HCT116 (cell line): ENCODE data around the gene ALLC. TPM values are rescaled to one million over a fixed set of nuclear protein-coding genes. Genes with fewer than 3 reads are reported as not detected.

Source experiments
- ATAC-seq: fragments of 200-7000 bp; cut with Tn5 transposase; 2 replicates; pipeline ENCODE4 v1.9.1; 2020; ENCODE audit warnings: mild to moderate bottlenecking, moderate library complexity
- BruUV-seq: library from RNA; stranded (reverse); fragments of 400-500 nt; replicated peaks from 2 replicates; lab custom pipeline; 2021; lab: Mats Ljungman, UMichigan
- CTCF ChIA-PET: fragments of 300-600 bp; sonication (Branson Sonifier 250); formaldehyde crosslinking; loops from one replicate; lab custom pipeline; 2021; ENCODE audit warnings: antibody characterized with exemption; lab: Charles Lee
- POLR2A ChIA-PET: fragments of 300-600, 350-600 bp; sonication (Branson Sonifier 250); formaldehyde crosslinking; loops from one replicate; lab custom pipeline; 2021; ENCODE audit warnings: antibody characterized with exemption; lab: Charles Lee
- RAD21 ChIA-PET, 2 experiments: fragments of 300-600 bp; sonication (Branson Sonifier 250); formaldehyde crosslinking; loops; one replicate each; lab custom pipeline; 2023; ENCODE audit warnings: low total read pairs in 2 of 2; ENCODE audit not compliant: uncharacterized antibody in 2 of 2, unreplicated experiment in 2 of 2, low non-redundant PET in 1 of 2; lab: Charles Lee
- DNase-seq: peaks from one replicate; pipeline ENCODE4 v3.0.0-alpha.2; 2010; ENCODE audit warnings: low read depth, low spot score
- H2AFZ ChIP-seq: fragments of 200-600 bp; shearing (Covaris generic), sonication (generic); 2 replicates; pipeline ENCODE4 v1.6.1; 2017; ENCODE audit warnings: low read depth, mixed run types, mixed read lengths, antibody characterized with exemption, low read length; ENCODE audit not compliant: poor library complexity, severe bottlenecking
- H3K27ac ChIP-seq: 2 replicates; pipeline ENCODE4 v1.5.1; 2012; ENCODE audit warnings: low read depth, low read length
- H3K27me3 ChIP-seq: fragments of 200-600 bp; sonication (generic); 2 replicates; pipeline ENCODE4 v1.6.1; 2016; ENCODE audit warnings: mixed run types, low read length, mixed read lengths; ENCODE audit not compliant: insufficient read depth
- H3K36me3 ChIP-seq, 2 experiments: fragments of 200-500 bp in 1 of 2; fragments of 200-600 bp in 1 of 2; sonication (Bioruptor generic) in 1 of 2; sonication (generic) in 1 of 2; 2 replicates each; pipeline versions ENCODE4 v1.5.1 to v1.6.1; 2014 to 2016; ENCODE audit warnings: low read length in 2 of 2, inconsistent platforms in 1 of 2, mixed read lengths in 1 of 2, mixed run types in 1 of 2; ENCODE audit not compliant: insufficient read depth in 2 of 2, control insufficient read depth in 1 of 2
- H3K4me1 ChIP-seq, 2 experiments: fragments of 200-600 bp in 1 of 2; sonication (generic) in 1 of 2; 2 replicates each; pipeline versions ENCODE4 v1.5.1 to v1.6.1; 2012 to 2017; ENCODE audit warnings: low read length in 2 of 2, inconsistent platforms in 1 of 2, mild to moderate bottlenecking in 1 of 2, mixed read lengths in 1 of 2, mixed run types in 1 of 2, moderate library complexity in 1 of 2; ENCODE audit not compliant: insufficient read depth in 2 of 2, control insufficient read depth in 1 of 2
- H3K4me2 ChIP-seq: fragments of 200-600 bp; sonication (generic); 2 replicates; pipeline ENCODE4 v1.6.1; 2017; ENCODE audit warnings: mixed run types, low read length, mixed read lengths
- H3K4me3 ChIP-seq, 2 experiments: fragments of 200-600 bp in 1 of 2; sonication (generic) in 1 of 2; replicated peaks in 1 of 2; 2 replicates each; pipeline ENCODE4 v1.5.1; 2011 to 2016; ENCODE audit warnings: low read length in 2 of 2, control low read depth in 1 of 2, low read depth in 1 of 2, mild to moderate bottlenecking in 1 of 2, mixed read lengths in 1 of 2, mixed run types in 1 of 2
- H3K79me2 ChIP-seq: fragments of 200-600 bp; sonication (generic); 2 replicates; pipeline ENCODE4 v1.6.1; 2017; ENCODE audit warnings: mild to moderate bottlenecking, mixed run types, low read length, moderate library complexity, mixed read lengths; ENCODE audit not compliant: insufficient read depth
- H3K9ac ChIP-seq: fragments of 200-600 bp; sonication (generic); 2 replicates; pipeline ENCODE4 v1.6.1; 2016; ENCODE audit warnings: low read length, mixed read lengths
- H3K9me2 ChIP-seq: fragments of 200-600 bp; sonication (generic), shearing (Covaris generic); 2 replicates; pipeline ENCODE4 v1.6.1; 2017; ENCODE audit warnings: mixed run types, mild to moderate bottlenecking, moderate library complexity; ENCODE audit not compliant: insufficient read depth
- H3K9me3 ChIP-seq, 2 experiments: fragments of 200-500 bp in 1 of 2; fragments of 200-600 bp in 1 of 2; sonication (Bioruptor generic) in 1 of 2; sonication (generic) in 1 of 2; 2 replicates each; pipeline ENCODE4 v1.6.1; 2014 to 2017; ENCODE audit warnings: low read length in 2 of 2, mixed read lengths in 2 of 2, inconsistent platforms in 1 of 2, low read depth in 1 of 2, mild to moderate bottlenecking in 1 of 2, mixed run types in 1 of 2, moderate library complexity in 1 of 2; ENCODE audit not compliant: control insufficient read depth in 1 of 2, insufficient read depth in 1 of 2
- H4K20me1 ChIP-seq: fragments of 200-600 bp; sonication (generic), shearing (Covaris generic); 2 replicates; pipeline ENCODE4 v1.6.1; 2017; ENCODE audit warnings: mixed run types, mild to moderate bottlenecking, moderate library complexity; ENCODE audit not compliant: insufficient read depth
- CBX3 ChIP-seq: IDR thresholded peaks from 2 replicates; pipeline ENCODE4 v1.6.1; 2012; ENCODE audit warnings: low read depth
- ELF1 ChIP-seq: IDR thresholded peaks from 2 replicates; pipeline ENCODE4 v1.6.1; 2012; ENCODE audit warnings: low read depth, borderline replicate concordance
- EZH2 ChIP-seq: fragments of 200-600 bp; sonication (generic); IDR thresholded peaks from 2 replicates; pipeline ENCODE4 v1.6.1; 2017; ENCODE audit warnings: antibody characterized with exemption, mixed run types
- EZH2phosphoT487 ChIP-seq: fragments of 200-600 bp; IDR thresholded peaks from 2 replicates; pipeline ENCODE4 v1.6.1; 2018; ENCODE audit warnings: antibody characterized with exemption, borderline replicate concordance
- FOSL1 ChIP-seq: IDR thresholded peaks from 2 replicates; pipeline ENCODE4 v1.6.1; 2012; ENCODE audit warnings: low read depth
- RAD21 ChIP-seq: IDR thresholded peaks from 2 replicates; pipeline ENCODE4 v1.6.1; 2012; ENCODE audit warnings: low read depth, mild to moderate bottlenecking
- SRF ChIP-seq: IDR thresholded peaks from 2 replicates; pipeline ENCODE4 v1.6.1; 2012; ENCODE audit warnings: low read depth
- TCF7L2 ChIP-seq: IDR thresholded peaks from 2 replicates; pipeline ENCODE4 v1.7.0; 2011; ENCODE audit warnings: borderline replicate concordance, inconsistent platforms; ENCODE audit not compliant: insufficient read depth, insufficient read length; ENCODE audit errors: extremely low read depth
- ZFX ChIP-seq: fragments of 450-650 bp; IDR thresholded peaks from 2 replicates; pipeline ENCODE4 v1.6.1; 2017
- intact Hi-C: fragments of 100-400 bp; cut with micrococcal nuclease; formaldehyde crosslinking; loops from 2 replicates; pipeline ENCODE4 v1.10.0; 2022
- total RNA-seq: library from RNA; stranded (reverse); gene quantifications from one replicate; pipeline ENCODE4 v1.2.1, GENCODE V29; 2021; ENCODE audit not compliant: unreplicated experiment
- TF ChIP-seq, protein P1 (sequence below): IDR thresholded peaks from 2 replicates; pipeline ENCODE4 v1.6.1; 2012; ENCODE audit warnings: low read depth
- TF ChIP-seq, protein P2 (sequence below), 3 experiments: fragments of 200-600 bp in 1 of 3; sonication (generic) in 1 of 3; IDR thresholded peaks in 2 of 3; conservative IDR thresholded peaks in 1 of 3; 2 replicates each; pipeline ENCODE4 v1.5.1; 2012 to 2017; ENCODE audit warnings: low read depth in 2 of 3, low read length in 2 of 3, antibody characterized with exemption in 1 of 3, borderline replicate concordance in 1 of 3, control low read depth in 1 of 3, mild to moderate bottlenecking in 1 of 3, mixed read lengths in 1 of 3, mixed run types in 1 of 3, moderate library complexity in 1 of 3; ENCODE audit not compliant: insufficient read depth in 1 of 3
- TF ChIP-seq, protein P3 (sequence below): IDR thresholded peaks from 2 replicates; pipeline ENCODE4 v1.6.1; 2011; ENCODE audit warnings: mild to moderate bottlenecking, low read length, moderate library complexity; ENCODE audit not compliant: insufficient replicate concordance; ENCODE audit errors: extremely low read depth

The ALLC gene
- total RNA-seq, 1 experiment from 2014 or later, result not detected

DNA sequence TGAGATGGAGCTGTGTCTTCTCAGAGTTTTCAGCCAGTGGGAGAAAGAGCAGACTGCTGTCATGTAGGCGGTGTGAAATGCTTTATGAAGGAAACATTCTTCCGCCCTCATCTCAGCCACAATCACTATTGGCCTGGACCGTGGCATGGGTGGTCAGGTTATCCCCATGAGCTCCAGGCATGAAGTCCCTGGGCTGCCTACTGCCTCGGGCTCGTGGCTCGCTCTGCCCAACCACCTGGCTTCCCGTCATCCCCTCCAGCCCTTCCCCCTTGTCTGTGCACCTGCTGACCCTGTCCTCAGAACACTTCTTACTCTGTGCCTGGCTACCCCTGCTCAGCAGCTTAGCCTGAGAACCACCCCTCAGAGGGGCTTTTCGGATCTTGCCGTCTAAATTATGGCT, 47.6 kb upstream of the ALLC start:
- DNase-seq, result no peak
- H3K36me3 ChIP-seq, result no peaks in the 10 kb centered on the region
- no TSS peak for BruUV-seq
- no peaks in the 10 kb centered on the region for H3K27me3 ChIP-seq
- no peak overlapping the region for H3K4me2 ChIP-seq
- ChIA-PET RAD21 (no interaction called here), POLR2A (no interaction called here)
- no peaks in the 10 kb centered on the region for H3K9me2 ChIP-seq
- no peak for TF ChIP-seq FOSL1
- no peak for TF ChIP-seq EZH2phosphoT487
- no peak for TF ChIP-seq EZH2
- no peak for TF ChIP-seq ZFX
- no peak for TF ChIP-seq SRF
- TF ChIP-seq TCF7L2, result no peak
- TF ChIP-seq, protein P1, sequence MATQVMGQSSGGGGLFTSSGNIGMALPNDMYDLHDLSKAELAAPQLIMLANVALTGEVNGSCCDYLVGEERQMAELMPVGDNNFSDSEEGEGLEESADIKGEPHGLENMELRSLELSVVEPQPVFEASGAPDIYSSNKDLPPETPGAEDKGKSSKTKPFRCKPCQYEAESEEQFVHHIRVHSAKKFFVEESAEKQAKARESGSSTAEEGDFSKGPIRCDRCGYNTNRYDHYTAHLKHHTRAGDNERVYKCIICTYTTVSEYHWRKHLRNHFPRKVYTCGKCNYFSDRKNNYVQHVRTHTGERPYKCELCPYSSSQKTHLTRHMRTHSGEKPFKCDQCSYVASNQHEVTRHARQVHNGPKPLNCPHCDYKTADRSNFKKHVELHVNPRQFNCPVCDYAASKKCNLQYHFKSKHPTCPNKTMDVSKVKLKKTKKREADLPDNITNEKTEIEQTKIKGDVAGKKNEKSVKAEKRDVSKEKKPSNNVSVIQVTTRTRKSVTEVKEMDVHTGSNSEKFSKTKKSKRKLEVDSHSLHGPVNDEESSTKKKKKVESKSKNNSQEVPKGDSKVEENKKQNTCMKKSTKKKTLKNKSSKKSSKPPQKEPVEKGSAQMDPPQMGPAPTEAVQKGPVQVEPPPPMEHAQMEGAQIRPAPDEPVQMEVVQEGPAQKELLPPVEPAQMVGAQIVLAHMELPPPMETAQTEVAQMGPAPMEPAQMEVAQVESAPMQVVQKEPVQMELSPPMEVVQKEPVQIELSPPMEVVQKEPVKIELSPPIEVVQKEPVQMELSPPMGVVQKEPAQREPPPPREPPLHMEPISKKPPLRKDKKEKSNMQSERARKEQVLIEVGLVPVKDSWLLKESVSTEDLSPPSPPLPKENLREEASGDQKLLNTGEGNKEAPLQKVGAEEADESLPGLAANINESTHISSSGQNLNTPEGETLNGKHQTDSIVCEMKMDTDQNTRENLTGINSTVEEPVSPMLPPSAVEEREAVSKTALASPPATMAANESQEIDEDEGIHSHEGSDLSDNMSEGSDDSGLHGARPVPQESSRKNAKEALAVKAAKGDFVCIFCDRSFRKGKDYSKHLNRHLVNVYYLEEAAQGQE, result no peak
- TF ChIP-seq, protein P2, sequence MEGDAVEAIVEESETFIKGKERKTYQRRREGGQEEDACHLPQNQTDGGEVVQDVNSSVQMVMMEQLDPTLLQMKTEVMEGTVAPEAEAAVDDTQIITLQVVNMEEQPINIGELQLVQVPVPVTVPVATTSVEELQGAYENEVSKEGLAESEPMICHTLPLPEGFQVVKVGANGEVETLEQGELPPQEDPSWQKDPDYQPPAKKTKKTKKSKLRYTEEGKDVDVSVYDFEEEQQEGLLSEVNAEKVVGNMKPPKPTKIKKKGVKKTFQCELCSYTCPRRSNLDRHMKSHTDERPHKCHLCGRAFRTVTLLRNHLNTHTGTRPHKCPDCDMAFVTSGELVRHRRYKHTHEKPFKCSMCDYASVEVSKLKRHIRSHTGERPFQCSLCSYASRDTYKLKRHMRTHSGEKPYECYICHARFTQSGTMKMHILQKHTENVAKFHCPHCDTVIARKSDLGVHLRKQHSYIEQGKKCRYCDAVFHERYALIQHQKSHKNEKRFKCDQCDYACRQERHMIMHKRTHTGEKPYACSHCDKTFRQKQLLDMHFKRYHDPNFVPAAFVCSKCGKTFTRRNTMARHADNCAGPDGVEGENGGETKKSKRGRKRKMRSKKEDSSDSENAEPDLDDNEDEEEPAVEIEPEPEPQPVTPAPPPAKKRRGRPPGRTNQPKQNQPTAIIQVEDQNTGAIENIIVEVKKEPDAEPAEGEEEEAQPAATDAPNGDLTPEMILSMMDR (IDR thresholded peaks at IDR 0.05 in 2 of 3, conservative IDR thresholded peaks at IDR 0.05 in 1 of 3; ENCODE audit: borderline replicate concordance in 1 of 3, insufficient read depth in 1 of 3, low read depth in 2 of 3, low read length in 2 of 3), result no peak
- TF ChIP-seq ELF1, result no peak
- TF ChIP-seq RAD21, result no peak
- TF ChIP-seq, protein P3, sequence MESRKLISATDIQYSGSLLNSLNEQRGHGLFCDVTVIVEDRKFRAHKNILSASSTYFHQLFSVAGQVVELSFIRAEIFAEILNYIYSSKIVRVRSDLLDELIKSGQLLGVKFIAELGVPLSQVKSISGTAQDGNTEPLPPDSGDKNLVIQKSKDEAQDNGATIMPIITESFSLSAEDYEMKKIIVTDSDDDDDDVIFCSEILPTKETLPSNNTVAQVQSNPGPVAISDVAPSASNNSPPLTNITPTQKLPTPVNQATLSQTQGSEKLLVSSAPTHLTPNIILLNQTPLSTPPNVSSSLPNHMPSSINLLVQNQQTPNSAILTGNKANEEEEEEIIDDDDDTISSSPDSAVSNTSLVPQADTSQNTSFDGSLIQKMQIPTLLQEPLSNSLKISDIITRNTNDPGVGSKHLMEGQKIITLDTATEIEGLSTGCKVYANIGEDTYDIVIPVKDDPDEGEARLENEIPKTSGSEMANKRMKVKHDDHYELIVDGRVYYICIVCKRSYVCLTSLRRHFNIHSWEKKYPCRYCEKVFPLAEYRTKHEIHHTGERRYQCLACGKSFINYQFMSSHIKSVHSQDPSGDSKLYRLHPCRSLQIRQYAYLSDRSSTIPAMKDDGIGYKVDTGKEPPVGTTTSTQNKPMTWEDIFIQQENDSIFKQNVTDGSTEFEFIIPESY, result no peak
- TF ChIP-seq CBX3, result no peak
- TF ChIP-seq, all 23 proteins: peak for 0
- Histone ChIP-seq H2AFZ (no peak overlapping the region), H3K9ac (no peak overlapping the region), H3K79me2 (no peaks in the 10 kb centered on the region), H3K4me1 (peaks cover 5 to 8% of the 10 kb centered on the region in 2 experiments), H3K4me3 (no peak overlapping the region), H3K27ac (no peak overlapping the region), H3K9me3 (0 out of 4 replicates have a peak, but pooled peaks cover 0 to 3% of the 10 kb centered on the region in 2 experiments), H4K20me1 (no peaks in the 10 kb centered on the region)
- intact Hi-C loops, result no loop called here
- ATAC-seq, result no peak
- CTCF ChIA-PET, result no interaction called here
